HG02610 (cell line): ENCODE measurements around the gene LSM3.

Experiments
- ATAC-seq: cut with Tn5 transposase; IDR thresholded peaks from one replicate; pipeline ENCODE4 v1.9.1; 2021; ENCODE audit warnings: mild to moderate bottlenecking, moderate library complexity; ENCODE audit not compliant: unreplicated experiment

LSM3 gene

GRCh38 chr3:14156201-14156600, 22.4 kb upstream of the LSM3 start:
- ATAC-seq, result no peak

- ATAC-seq, result no peak
Observed at GRCh38 chr3:14156843-14157561, 21.6 kb upstream of the LSM3 start.

GRCh38 chr3:14157951-14158350, 20.7 kb upstream of the LSM3 start:
- ATAC-seq, result no peak

GRCh38 chr3:14158370-14158769, 20.2 kb upstream of the LSM3 start:
- no peak for ATAC-seq

GRCh38 chr3:14159426-14159825, 19.2 kb upstream of the LSM3 start:
- no peak for ATAC-seq

GRCh38 chr3:14161282-14161681, 17.3 kb upstream of the LSM3 start:
- ATAC-seq, result no peak

GRCh38 chr3:14162178-14162577, 16.4 kb upstream of the LSM3 start:
- ATAC-seq, result no peak

GRCh38 chr3:14166877-14167603, 11.6 kb upstream of the LSM3 start:
- ATAC-seq, result no peak

GRCh38 chr3:14169435-14169834, 9.2 kb upstream of the LSM3 start:
- ATAC-seq, result no peak

- no peak for ATAC-seq
Observed at GRCh38 chr3:14169871-14170270, 8.7 kb upstream of the LSM3 start.

- no peak for ATAC-seq
Observed at GRCh38 chr3:14170531-14171159, 8.0 kb upstream of the LSM3 start.

- ATAC-seq, result no peak
Observed at GRCh38 chr3:14172496-14172895, 6.1 kb upstream of the LSM3 start.

GRCh38 chr3:14174483-14174882, 4.1 kb upstream of the LSM3 start:
- ATAC-seq, result no peak

GRCh38 chr3:14175383-14176037, 3.1 kb upstream of the LSM3 start:
- ATAC-seq, result peak; percentile 42

GRCh38 chr3:14177580-14178246, 904 bp upstream of the LSM3 start:
- peak; percentile 2 for ATAC-seq

- no peak for ATAC-seq
Observed at GRCh38 chr3:14179114-14179465, 473 bp downstream of the LSM3 start.

- ATAC-seq, result no peak
Observed at GRCh38 chr3:14179795-14180194, 1.2 kb downstream of the LSM3 start.

GRCh38 chr3:14181253-14181652, 2.6 kb downstream of the LSM3 start:
- no peak for ATAC-seq

GRCh38 chr3:14183015-14183577, 4.5 kb downstream of the LSM3 start:
- no peak for ATAC-seq

- ATAC-seq, result no peak
Observed at GRCh38 chr3:14186854-14187458, 8.3 kb downstream of the LSM3 start.
